DMS153 treated with DMSO at 0.1 percent for 48 hours (cell line): ENCODE results near the gene ACYP2.

Source experiments
- DNase-seq: peaks from one replicate; lab custom pipeline; 2025; ENCODE audit not compliant: unreplicated experiment; lab: John Stamatoyannopoulos, UW

Gene ACYP2

DNA sequence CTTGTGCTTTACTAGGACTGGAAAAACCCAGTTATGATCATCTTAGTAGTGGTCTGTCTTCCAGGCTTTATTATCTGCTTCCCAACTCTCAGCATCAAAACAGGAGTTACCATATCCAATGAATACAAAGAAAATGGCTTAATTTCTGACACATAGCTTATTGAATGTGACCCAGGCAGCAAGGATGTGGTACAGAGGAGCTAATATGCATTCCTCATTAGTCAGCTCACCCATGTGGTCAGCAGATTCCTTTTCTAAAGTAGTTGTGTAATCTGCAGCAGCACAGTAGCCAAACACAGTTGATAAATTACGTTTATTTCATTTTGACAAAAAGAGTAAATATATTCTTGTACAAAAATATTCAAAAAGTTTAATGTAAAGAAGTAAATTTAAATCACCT is 97.0 kb downstream of the ACYP2 start:
- DNase-seq = no peak

DNA sequence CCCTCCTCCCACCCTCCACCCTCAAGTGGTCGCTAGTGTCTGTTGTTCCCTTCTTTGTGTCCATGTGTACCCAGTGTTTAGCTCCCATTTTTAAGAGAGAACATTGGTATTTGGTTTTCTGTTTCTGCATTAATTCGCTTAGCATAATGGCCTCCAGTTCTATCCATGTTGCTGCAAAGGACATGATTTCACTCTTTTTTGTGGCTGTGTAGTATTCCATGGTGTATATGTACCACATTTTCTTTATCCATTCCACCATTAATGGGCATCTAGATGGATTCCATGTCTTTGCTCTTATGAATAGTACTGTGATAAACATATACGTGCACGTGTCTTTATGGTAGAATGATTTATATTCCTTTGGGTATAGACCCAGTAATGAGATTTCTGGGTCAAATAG is 97.7 kb downstream of the ACYP2 start:
- no peak for DNase-seq

- DNase-seq = no peak
Measured at GRCh38 chr2:54224997-54225396, 109.6 kb downstream of the ACYP2 start.

GRCh38 chr2:54226260-54226659 is 110.8 kb downstream of the ACYP2 start:
- DNase-seq = no peak

- DNase-seq = no peak
Measured at GRCh38 chr2:54227798-54228197, 112.4 kb downstream of the ACYP2 start.

GRCh38 chr2:54228945-54229344 is 113.5 kb downstream of the ACYP2 start:
- no peak for DNase-seq

GRCh38 chr2:54233832-54234649 is 118.6 kb downstream of the ACYP2 start:
- DNase-seq = no peak

GRCh38 chr2:54237428-54237827 is 122.0 kb downstream of the ACYP2 start:
- no peak for DNase-seq

- no peak for DNase-seq
Measured at GRCh38 chr2:54239427-54239826, 124.0 kb downstream of the ACYP2 start.

DNA sequence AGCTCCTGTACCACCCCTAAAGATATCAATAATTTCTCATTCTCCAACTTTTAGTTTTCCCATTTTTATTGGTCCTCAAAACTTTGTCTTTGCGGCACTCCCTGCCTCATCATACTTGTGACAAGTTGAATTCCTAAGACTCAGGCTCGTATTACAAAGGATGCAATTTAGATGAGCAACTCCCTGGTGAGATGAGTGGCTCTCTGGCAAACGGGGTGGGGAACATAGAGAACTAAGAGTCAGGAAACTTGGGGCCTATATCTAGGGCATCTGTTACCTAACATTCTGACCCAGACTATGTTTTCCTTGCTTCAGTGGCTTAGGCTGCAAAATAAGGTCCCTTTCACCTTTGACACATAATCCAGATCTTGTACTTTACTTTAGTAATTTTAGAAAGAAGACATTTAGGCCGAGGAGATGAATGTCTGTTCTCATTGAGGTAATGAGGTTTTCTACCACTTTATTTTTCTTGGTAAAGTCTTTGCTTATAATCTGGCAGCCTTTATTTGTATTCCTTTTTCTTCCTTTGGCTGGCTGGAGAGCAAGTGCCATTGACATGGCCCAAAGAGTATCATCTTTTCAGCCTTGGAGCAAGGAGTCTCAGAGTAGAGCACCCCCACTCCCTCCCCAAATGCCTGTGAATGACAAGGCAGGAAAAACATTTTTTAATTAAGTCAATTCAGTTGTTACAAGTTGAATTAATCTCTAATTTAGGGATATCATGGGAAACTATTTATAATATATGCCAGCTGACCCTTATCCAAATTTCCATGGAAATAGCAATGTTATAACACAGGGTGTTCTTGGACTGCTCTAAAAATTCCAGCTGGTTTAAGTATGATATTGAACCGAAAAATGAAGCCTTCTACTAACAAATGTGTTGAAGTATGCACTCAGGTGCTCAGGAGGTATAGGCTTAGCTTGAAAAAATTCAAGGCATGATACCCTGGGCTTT is 125.4 kb downstream of the ACYP2 start:
- DNase-seq = no peak

DNA sequence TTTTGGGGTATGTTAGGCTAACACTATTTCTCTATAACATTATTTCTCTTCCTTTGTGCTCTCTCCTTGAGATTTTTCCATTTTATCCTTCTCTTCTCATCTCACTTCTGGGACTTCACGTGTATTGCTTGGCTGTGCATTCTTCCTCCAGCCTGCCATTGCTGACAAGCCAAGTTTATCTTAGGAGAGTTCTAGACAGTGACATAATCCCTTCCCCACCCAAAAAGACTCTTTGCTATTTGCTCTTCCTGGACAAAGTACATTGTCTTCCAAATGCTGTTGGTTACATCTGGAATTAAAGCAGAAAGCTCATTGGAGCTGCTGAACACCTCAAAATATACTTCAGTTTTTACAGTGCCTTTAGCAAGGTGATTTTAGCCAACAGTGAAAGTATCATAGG is 131.7 kb downstream of the ACYP2 start:
- DNase-seq = no peak

GRCh38 chr2:54249629-54250028 is 134.2 kb downstream of the ACYP2 start:
- DNase-seq = no peak

GRCh38 chr2:54254180-54254579 is 138.8 kb downstream of the ACYP2 start:
- DNase-seq = no peak

- no peak for DNase-seq
Measured at GRCh38 chr2:54255230-54256090, 140.0 kb downstream of the ACYP2 start.

DNA sequence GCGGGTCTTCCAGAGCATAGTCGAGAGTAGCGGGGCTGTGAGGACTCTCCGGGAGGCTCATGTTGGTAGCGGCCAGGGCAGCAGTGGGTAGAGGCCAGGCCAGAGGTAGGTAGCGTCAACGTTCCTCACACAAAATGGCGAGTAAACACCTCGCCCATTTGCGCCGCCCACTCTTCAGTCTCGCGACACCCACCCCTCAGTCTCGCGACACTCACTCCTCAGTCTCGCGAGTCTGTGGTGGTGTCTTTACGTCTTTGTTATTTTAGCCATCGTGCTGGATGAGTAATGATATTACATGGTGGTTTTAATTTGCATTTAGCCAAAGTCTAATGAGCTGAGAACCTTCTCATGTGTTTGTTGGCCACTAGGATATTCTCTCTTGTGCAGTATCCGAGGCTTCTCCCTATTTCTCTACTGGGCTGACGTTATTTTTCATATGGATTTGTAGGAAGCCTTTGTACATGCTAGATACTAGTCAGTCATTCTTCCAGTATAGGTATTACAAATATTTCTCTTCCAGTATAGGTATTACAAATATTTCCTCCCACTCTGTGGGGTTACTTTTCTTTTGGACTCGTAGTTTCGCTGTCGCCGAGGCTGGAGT is 140.8 kb downstream of the ACYP2 start, which contains the start of gene TSPYL6:
TSS of gene TSPYL6 (minus strand) at position 139 of the 604 bp plus-strand sequence. CDS start at position 61, 78 bp downstream.
- DNase-seq = no peak

DNA sequence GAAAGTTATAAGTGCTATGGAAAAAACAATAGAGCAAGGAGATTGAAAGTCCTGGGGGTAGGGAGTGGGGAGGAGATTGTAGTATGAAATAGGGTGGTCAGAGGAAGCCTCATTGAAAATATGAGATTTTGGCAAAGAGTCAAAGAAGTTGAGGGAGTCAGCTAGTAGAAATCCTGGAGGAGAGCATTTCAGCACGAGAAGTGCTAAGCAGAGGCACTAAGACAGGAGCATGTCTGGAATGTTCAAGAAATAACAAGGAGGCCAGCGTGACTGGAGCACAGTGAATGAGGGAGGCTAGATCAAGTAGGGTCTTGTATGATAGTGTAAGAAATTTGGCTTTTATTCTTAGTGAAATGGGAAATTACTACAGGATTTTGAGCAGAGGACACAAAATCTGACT is 142.8 kb downstream of the ACYP2 start:
- DNase-seq = no peak

DNA sequence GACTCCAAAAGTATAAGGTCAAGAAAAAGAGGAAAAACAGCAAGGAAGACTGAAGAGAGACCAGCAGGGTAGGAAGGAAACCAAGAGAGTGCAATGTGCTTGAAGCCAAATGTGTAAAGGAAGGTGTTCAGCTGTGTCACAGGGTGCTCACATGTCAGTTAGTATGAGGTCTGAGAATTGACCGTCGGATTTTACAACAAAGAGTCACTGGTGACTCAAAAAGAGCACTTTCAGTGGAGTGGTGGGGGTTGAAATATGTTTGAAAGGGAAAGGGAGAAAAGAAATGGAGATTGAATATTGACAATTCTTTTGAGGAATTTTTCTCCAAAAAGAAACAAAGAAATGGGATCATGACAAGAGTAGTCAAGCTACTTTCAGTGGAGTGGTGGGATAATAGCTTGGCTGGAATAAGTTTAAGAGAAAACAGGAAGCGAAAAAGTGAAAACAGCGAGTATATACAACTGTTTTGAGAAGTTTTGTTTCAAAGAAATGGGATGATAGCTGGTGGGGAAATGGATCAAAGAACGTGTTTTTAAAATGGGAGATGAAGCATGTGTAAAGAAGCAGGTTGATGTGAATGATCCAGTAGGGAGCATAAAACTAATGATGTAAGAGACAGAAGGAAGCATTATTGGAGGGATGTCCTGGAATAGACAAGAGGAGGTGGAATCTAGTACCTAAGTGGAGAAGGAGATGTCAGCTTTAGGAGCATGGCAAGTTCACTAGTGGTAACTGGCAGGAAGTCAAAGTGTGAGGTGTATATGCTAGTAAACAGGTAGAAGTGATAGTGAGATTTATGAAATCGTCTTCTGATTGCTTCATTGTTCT is 144.2 kb downstream of the ACYP2 start:
- DNase-seq = no peak

GRCh38 chr2:54260241-54260595 is 144.8 kb downstream of the ACYP2 start:
- no peak for DNase-seq

DNA sequence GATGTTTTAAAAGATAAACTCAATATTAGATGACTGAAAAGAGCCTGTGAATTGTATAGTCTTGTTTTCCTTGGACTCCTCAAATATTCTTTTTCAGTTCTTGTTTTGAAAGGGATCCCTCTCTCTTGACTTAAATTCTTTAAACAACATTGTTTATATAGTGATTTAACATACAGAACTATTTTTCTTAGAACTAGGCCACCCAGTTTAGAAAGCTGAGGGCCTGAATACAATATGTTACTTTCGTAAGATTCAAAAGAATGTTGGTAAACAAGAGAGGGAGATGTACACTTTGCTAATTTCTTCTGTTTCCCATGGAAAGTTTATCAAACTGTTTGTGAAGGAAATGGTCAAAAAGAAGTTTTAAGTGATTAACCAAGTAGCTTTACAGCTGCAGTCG is 146.1 kb downstream of the ACYP2 start:
- DNase-seq = no peak
